ENCODE data around the gene KCNK13. TPM values are rescaled to one million over a fixed set of nuclear protein-coding genes. Genes with fewer than 3 reads are reported as not detected.

The KCNK13 gene
- total and polyA plus RNA-seq, 2 of the 13 experiments (the other 11 are each of a cell fraction or from before 2014, with no cell fraction given) = 0.08 to 0.29 TPM

DNA sequence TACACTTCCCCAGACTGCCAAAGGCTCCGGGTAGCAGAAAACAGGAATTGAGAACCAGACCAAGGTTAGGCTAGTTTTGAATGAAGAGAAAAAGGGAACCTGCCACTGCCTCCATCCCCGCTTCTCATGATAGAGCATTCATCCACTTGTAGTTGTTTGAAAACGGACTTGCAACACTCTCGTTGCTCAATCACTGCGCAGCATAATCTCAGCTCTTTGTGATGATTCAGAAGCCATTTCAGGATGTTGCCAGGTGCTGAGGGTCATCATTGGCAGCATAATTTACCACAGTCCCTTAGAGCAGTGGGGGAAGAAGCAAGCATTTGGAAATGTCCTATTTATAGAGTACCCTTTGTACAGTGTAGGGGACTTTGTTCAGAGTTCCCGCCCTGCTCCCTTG, 25.6 kb downstream of the KCNK13 start (continued):
- TF ChIP-seq, protein P1, sequence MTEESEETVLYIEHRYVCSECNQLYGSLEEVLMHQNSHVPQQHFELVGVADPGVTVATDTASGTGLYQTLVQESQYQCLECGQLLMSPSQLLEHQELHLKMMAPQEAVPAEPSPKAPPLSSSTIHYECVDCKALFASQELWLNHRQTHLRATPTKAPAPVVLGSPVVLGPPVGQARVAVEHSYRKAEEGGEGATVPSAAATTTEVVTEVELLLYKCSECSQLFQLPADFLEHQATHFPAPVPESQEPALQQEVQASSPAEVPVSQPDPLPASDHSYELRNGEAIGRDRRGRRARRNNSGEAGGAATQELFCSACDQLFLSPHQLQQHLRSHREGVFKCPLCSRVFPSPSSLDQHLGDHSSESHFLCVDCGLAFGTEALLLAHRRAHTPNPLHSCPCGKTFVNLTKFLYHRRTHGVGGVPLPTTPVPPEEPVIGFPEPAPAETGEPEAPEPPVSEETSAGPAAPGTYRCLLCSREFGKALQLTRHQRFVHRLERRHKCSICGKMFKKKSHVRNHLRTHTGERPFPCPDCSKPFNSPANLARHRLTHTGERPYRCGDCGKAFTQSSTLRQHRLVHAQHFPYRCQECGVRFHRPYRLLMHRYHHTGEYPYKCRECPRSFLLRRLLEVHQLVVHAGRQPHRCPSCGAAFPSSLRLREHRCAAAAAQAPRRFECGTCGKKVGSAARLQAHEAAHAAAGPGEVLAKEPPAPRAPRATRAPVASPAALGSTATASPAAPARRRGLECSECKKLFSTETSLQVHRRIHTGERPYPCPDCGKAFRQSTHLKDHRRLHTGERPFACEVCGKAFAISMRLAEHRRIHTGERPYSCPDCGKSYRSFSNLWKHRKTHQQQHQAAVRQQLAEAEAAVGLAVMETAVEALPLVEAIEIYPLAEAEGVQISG (CRISPR knock-in tag; IDR thresholded peaks at IDR 0.05) = no peak
- no peak for TF ChIP-seq ZNF10 (CRISPR knock-in tag; IDR thresholded peaks at IDR 0.05; ENCODE audit: borderline replicate concordance, low read depth)
- no peak for TF ChIP-seq ZNF589 (CRISPR knock-in tag; conservative IDR thresholded peaks at IDR 0.05)
- TF ChIP-seq LCORL (IDR thresholded peaks at IDR 0.05) = no peak
- TF ChIP-seq LCORL (CRISPR knock-in tag; IDR thresholded peaks at IDR 0.05) = no peak
- TF ChIP-seq SSRP1 (CRISPR knock-in tag; IDR thresholded peaks at IDR 0.05) = no peak
- TF ChIP-seq MTF1 (CRISPR knock-in tag; IDR thresholded peaks at IDR 0.05) = no peak
- no peak for TF ChIP-seq STAT5B (CRISPR knock-in tag; IDR thresholded peaks at IDR 0.05)
- TF ChIP-seq ZNF709 (CRISPR knock-in tag; IDR thresholded peaks at IDR 0.05) = no peak
- TF ChIP-seq ZNF792 (CRISPR knock-in tag; IDR thresholded peaks at IDR 0.05) = no peak
- TF ChIP-seq REXO4 (CRISPR knock-in tag; IDR thresholded peaks at IDR 0.05; ENCODE audit: borderline replicate concordance) = no peak
- no peak for TF ChIP-seq MTA1 (CRISPR knock-in tag; IDR thresholded peaks at IDR 0.05; ENCODE audit: borderline replicate concordance)
- no peak for TF ChIP-seq HOXA7 (CRISPR knock-in tag; IDR thresholded peaks at IDR 0.05)
- no peak for TF ChIP-seq NFE2 (CRISPR knock-in tag; IDR thresholded peaks at IDR 0.05)
- peak; percentile 27; the same call in 1 of the 2 replicates for TF ChIP-seq FOXK1 (CRISPR knock-in tag; IDR thresholded peaks at IDR 0.05; ENCODE audit: borderline replicate concordance, low read depth)
- no peak for TF ChIP-seq ZFP82 (CRISPR knock-in tag; IDR thresholded peaks at IDR 0.05; ENCODE audit: borderline replicate concordance)
- TF ChIP-seq POLR2AphosphoS5 (IDR thresholded peaks at IDR 0.05; ENCODE audit: low read depth, low read length) = no peak
- TF ChIP-seq CREB1 (IDR thresholded peaks at IDR 0.05) = no peak
- TF ChIP-seq CREB1 (CRISPR knock-in tag; IDR thresholded peaks at IDR 0.05) = peak; percentile 19; the same call in 1 of the 2 replicates
- TF ChIP-seq ZBTB21 (CRISPR knock-in tag; IDR thresholded peaks at IDR 0.05) = no peak
- peak; percentile 19; the same call in 1 of the 3 replicates for TF ChIP-seq MXI1 (IDR thresholded peaks at IDR 0.05; ENCODE audit: borderline replicate concordance, low read depth, low read length)
- TF ChIP-seq, protein P2, sequence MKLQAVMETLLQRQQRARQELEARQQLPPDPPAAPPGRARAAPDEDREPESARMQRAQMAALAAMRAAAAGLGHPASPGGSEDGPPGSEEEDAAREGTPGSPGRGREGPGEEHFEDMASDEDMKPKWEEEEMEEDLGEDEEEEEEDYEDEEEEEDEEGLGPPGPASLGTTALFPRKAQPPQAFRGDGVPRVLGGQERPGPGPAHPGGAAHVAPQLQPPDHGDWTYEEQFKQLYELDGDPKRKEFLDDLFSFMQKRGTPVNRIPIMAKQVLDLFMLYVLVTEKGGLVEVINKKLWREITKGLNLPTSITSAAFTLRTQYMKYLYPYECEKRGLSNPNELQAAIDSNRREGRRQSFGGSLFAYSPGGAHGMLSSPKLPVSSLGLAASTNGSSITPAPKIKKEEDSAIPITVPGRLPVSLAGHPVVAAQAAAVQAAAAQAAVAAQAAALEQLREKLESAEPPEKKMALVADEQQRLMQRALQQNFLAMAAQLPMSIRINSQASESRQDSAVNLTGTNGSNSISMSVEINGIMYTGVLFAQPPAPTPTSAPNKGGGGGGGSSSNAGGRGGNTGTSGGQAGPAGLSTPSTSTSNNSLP (IDR thresholded peaks at IDR 0.05; ENCODE audit: low read depth, low read length) = peak; percentile 71
- TF ChIP-seq ZNF563 (CRISPR knock-in tag; IDR thresholded peaks at IDR 0.05) = peak; percentile 52; the same call in 1 of the 2 replicates
- TF ChIP-seq, protein P3, sequence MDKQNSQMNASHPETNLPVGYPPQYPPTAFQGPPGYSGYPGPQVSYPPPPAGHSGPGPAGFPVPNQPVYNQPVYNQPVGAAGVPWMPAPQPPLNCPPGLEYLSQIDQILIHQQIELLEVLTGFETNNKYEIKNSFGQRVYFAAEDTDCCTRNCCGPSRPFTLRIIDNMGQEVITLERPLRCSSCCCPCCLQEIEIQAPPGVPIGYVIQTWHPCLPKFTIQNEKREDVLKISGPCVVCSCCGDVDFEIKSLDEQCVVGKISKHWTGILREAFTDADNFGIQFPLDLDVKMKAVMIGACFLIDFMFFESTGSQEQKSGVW (CRISPR knock-in tag; IDR thresholded peaks at IDR 0.05; ENCODE audit: borderline replicate concordance) = no peak
- no peak for TF ChIP-seq ZIK1 (CRISPR knock-in tag; IDR thresholded peaks at IDR 0.05; ENCODE audit: borderline replicate concordance, low read depth)
- no peak for TF ChIP-seq KDM4B (CRISPR knock-in tag; IDR thresholded peaks at IDR 0.05)
- peak; percentile 49; the same call in 1 of the 2 replicates for TF ChIP-seq ZNF292 (CRISPR knock-in tag; IDR thresholded peaks at IDR 0.05; ENCODE audit: borderline replicate concordance, low read depth)
- TF ChIP-seq POLR2AphosphoS2 (IDR thresholded peaks at IDR 0.05; ENCODE audit: low read depth, low read length) = no peak
- TF ChIP-seq CEBPG (CRISPR knock-in tag; IDR thresholded peaks at IDR 0.05) = peak; percentile 91

Data from HepG2 (cell line).